Measurements from ENCODE around the gene AUNIP.
A peak's percentile ranks its signal among the peaks of the same experiment; 100 is the strongest.

AUNIP gene, protein sequence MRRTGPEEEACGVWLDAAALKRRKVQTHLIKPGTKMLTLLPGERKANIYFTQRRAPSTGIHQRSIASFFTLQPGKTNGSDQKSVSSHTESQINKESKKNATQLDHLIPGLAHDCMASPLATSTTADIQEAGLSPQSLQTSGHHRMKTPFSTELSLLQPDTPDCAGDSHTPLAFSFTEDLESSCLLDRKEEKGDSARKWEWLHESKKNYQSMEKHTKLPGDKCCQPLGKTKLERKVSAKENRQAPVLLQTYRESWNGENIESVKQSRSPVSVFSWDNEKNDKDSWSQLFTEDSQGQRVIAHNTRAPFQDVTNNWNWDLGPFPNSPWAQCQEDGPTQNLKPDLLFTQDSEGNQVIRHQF

DNA sequence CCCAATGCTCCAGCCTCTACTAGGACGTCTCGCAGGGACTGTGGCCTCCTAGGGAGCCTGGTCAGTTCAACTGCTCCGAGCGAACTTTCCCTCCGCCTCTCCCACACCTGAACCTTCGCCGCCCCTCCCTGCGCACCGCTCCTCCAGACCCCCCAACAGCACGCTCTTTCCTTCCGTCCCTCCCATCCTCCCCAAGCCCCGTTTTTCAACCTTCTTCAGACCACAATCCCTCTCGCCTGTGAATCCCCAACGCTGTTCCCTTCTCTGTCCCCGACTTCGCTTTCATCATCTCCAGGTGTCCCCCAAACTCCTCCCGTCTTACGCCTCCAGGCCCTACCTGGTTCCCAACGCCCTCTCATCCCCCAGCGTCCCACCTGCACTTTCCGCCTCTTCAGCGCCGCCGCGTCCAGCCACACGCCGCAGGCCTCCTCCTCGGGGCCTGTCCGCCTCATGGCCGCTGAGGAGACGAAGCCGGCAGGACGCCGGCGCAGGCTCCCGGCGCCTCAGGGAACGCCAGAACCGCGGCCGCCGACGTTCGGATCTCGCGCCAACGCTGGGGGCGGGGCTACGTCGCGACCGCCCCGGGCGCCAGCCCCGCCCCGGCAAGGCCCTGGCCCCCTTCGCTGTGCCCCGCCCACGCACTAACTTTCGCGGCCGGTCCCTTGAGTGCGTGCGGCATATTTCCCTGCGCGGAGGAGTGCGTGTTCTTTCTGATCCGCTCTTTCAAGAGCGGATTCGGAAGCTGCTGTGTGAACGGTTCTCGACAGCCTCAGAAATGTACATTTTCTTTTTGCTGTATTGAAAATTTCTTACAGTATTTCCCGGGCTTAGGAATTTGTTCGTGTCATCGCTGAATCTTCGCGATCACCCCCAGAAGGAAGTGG is at the start of gene AUNIP:
Gene AUNIP, minus strand, starts transcription at position 552 of the 884 bp plus-strand sequence. Its CDS starts 100 bp downstream, at position 452.
- peak in 45 of 51 donors; percentile 15 to 75 (median 53) for DNase-seq

DNA sequence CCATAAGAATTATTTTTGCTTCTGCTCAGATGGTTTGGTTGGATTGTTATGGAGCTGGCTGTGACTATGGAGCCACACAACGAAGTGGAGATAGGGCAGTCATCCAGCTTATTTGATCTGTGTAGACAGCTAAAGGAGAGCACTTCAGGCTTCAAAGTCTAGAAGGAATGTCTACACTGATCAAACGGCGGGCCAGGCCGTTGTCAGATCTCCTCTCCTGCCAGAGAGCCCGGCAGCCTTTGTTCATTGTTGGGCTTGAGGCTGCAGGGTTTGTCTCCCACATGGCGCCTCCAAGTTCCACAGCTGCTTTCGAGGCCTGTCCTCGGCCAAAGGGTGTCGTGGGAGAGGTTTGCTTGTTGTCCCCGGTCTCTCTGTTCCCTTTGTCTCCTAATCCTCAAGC is 49.8 kb upstream of the AUNIP start:
- peak in 24 of 51 donors; percentile 14 to 67 (median 40) for DNase-seq

DNA sequence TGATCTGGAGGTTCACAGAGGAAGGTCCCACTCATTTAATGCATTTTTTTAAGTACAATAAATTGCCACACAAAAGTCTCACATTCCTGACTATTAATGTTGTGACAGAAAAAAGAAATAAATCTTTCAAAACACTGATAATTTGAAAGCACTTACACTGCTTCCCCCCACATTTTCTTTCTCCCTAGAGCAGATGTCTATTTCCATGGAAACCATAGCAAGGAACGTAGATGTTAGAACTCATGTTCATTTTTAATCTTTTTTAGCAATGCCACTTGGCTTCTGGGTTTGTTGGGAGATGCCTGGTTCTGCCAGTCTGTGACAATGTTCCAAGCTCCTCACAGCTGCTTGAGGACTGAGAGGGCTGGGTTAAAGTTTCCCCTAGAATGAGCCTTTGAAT is 48.9 kb upstream of the AUNIP start:
- peak in 1 of 51 donors; percentile 41 for DNase-seq

DNA sequence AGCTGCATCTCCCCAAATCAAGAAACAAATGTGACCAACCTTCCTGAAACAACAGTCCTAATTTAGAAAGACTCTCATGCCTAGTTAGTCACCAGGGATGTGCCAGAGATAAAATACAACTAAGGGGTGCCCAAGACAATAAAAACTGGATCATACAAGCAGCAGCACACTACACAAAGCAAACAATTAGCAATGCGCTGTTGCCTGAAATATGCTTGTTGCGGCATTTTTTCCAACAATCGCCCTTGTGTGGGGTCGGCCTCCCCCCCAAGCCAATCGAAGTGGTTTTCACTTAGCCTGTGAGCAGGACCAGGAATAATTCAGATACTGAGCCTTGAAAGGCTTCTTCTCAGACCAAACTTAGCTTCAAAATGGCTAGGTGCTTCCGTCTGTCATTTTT is 48.3 kb upstream of the AUNIP start:
- DNase-seq = peak in 1 of 51 donors; percentile 41

DNA sequence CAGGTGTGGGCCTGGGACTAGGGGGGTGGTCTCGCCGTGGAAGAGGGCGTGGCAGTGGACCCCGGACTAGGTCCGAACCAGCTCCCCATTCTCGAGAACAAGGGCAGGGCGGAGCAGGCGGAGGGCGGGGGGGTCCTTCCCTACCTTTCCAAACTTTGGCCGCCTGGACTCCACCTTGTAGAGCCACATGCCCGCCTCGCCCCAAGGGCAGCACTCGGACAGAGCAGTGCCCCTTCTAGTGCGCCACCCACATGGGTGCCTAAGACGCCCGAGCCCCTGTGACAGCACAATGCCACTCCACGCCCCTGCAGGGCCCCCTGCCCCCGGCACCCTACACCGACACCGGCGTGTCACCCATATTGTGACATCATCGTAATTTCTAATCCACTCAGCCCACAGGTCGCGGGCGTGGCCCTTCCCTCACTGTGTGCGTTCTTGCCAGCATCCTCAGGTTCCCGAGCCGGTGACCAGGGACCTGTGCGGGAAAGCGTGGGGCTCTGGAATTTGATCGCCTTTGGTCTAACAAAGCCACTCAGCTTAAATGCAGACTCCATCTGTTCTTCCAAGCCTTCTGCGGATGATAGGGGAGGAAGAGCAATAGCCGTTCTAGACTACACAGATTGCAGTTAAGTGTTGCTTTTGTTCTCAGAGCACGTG is 47.5 kb upstream of the AUNIP start:
- DNase-seq = peak in 18 of 51 donors; percentile 22 to 66 (median 46)

DNA sequence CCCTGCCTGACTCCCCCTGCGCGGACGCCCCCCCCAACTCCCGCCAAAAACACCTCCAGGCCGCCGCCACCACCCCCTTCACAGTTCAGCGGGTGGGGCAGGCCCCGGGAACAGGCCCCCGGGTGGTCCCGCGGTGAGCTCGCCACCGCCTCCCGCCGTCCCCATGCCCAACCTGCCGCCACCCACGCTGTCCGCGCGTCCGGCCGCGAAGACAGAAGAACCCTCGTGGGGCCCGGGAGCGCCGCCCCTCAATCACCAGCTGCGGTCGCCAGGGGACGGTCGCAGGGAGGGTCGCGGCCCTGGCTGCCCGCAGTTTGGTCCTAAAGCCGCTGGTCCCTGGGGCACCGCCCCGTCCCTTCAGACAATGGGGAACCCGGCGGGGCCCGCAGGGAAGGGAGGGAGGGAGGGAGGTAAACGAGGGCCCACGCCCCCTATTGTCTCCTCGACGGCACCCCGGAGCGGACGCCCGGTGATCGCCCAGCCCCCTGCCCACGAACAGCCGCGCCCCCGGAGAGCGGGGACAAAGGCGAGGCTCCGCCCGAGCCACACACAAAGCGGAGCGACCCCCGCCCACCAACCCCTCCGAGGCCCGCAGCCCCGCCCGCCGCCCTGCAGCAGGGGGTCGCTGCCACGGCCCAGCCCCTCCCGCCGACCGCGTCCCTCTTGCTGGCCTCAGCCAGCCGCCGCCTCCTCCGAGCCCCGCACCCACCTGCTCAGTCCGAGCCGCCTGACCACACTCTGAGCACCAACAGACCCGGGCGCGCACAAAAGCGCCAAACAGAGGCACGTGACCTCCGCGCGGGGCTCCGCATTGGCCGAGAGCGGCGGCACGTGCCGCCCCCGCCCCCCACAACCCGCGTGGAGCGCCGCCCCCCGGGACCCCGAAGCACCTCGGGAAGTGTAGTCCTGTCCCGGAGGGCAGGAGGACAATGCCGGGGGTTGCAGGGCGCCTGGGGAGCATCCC is 46.7 kb upstream of the AUNIP start, which contains the start of gene STMN1:
Gene STMN1, minus strand, starts transcription at position 740 of the 964 bp plus-strand sequence. CDS start 1,743 bp downstream, outside the sequence.
- DNase-seq = peak; percentile 52 to 97 (median 92)

DNA sequence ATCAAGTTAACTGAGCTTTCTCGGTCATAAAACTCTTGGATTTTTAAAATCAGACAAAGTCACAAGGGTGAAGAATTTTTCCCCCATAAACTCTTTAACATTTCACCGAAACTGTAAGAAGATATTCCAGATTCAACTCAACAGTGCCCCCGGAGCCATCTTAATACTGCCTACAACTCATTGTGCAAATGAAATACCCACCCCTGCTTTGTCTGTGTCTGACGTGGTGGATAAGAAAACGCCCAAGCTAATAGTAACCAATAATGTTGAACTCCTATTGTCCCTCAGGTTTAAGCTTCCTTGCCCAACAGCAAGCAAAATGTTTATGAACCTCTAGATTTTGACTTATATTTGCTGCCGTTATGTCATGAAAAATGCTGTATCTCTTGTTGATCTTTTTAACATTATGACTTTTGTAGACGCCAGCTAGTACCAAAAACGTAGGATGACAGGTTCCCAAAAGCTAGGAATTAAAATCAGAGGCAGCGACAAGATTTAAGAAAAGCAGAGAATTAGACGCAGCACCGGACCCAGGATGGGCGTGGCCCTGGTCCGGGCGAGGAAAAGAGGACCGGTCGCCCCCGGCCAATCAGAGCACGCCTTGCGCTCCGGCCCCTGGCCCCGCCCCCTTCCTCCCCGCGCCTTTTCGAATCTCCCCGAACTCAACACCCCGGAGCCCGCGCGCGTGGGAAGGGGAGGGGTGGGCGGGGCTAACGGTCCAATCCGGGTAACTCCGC is 45.9 kb upstream of the AUNIP start:
- DNase-seq = peak; percentile 53 to 98 (median 92)

DNA sequence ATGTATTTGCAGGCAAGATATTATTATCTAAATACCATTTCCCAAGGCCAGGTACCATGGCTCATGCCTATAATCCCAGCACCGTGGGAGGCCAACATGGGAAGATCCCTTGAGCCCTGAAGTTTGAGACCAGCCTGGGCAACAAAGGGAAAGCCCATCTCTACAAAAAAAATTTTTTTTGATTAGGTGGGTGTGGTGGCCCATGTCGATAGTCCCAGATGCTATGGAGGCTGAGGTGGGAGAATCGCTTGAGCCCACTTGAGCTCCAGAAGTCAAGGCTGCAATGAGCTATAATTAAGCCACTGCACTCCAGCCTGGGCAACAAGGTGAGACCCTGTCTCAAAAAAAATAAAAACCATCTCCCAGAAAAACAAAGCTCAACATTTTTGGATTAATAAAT is 44.7 kb upstream of the AUNIP start:
- no peak for DNase-seq

DNA sequence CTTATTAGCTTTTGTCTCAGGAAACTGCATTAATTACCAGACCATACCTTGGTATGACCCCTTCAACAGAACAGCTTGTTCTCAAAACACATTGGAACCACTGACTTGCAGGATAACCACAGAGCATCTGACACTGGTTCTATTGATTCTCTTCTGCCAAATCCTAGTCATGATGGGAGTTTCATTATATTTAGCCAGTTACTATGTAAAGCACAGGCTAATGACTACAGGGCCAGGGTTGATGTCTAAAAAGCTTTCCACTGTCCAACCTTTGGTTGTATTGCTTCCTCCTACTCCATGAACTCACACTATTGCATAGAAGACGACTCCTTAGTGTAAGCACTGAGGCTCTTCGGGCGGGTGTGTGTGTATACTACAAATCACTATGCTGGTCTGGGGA is 43.2 kb upstream of the AUNIP start:
- peak in 1 of 51 donors; percentile 22 for DNase-seq

DNA sequence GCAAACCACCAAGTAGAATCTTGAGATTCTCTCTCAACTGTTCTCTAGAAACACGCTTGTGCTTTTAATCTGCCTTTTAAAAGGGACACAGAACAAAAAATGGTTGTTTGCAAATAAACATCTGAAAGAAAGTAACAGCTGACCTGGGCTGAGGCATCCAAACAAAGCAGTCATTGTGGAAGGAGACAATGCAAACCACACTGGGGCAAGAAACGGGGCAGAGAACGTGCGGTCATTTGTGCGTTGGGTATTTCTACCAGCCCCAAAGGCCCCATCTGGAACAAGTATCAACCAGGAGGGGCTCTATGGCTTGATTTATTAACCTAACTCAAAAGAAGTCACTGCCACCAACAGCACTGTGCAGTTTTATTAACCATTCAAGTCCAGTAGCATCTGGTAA is 41.0 kb upstream of the AUNIP start:
- peak in 32 of 51 donors; percentile 13 to 88 (median 48) for DNase-seq

DNA sequence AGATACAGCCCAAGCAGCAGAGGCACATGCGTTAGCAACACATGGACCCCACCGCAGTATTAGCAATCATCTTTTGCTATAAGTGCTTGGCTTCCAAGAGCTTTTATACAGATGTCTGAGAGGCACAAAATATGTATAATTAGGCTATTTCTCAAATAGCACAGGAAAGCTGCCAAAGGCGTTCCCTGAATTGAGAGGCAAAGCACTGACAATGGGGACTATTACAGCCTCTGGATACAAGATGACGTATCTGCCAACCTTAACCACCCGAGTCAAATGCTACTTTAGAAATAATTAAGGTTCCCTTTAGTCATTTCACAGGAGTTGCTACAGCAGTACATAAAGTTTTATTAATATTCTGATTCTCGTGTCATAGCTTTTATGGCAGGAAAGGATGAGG is 40.5 kb upstream of the AUNIP start:
- DNase-seq = peak in 3 of 51 donors; percentile 27 to 86 (median 35)

DNA sequence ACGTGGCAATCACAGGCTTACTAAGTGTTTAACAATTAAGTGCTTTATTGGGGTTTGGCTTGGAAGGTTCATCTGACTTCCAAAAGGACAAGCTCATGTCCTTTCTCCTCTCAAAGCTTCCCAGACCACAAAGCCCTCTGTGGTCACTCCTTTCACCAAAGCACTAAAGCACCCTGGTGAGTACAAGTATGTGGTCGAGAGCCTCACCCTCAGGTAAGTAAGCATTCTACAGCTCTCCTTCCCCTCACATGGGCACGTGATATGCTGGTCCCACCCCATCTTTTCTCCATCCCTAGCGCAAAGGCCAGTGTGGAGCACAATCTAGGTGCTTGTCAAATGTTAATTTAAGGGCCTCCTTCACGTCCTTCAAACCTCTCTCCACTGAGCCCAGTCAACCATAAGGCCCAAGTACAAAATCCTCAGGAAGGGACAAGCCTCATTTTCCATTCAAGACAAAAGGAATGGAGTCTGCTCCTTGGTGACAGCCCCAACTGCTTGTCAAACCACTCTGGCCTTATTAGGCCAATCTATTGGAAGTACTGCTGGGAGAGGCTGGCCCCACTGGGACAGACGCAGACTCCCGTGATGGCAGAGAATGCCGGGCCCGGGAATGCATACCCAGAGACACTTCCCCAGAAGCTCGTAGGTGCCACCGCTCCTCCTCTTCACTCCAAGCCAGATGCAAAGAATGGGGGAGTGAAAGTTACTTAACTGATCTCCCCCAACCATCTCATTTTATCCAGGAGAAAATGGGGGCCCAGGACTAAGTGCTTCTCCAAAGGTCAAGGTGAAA is 39.2 kb upstream of the AUNIP start:
- no peak for DNase-seq

DNA sequence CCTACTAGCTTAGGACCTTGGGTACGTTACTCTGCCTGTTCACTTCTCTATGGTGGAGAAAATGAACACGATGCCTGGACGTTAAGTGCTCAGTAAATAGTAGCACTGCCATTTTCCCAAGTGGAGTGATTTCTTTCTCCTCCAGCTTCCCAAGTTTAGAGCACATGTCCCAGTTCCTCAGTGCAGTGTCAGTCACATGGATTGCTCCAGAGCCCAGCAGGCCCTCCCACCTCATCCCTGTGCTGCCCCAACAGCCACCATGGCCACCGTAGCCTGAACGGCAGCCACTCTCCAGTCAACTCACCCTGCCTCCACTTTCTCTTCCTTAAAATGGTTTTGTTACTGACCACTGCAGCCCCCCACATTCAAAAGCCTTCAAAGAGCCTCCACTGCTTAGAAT is 38.5 kb upstream of the AUNIP start:
- peak in 2 of 51 donors; percentile 14 to 18 for DNase-seq

DNA sequence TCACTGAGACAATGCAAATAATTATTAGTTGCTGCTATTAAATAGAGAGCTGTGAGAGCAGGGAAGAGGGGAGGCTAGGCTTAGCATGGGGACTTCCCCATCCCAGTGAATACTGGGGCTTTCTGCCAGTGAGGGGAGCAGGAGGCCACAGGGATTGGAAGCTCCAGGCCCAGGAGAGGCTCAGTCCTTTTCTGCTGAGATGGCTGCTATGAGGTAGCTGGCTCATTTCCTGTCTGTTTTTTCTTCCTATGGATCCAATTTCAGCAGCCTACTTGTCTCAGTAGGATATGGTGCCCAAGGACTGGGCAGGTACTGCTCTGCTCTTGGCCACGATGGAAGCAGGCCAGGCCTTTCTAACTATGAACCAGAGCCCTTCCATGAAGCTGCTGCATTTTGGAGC is 37.0 kb upstream of the AUNIP start:
- no peak for DNase-seq

DNA sequence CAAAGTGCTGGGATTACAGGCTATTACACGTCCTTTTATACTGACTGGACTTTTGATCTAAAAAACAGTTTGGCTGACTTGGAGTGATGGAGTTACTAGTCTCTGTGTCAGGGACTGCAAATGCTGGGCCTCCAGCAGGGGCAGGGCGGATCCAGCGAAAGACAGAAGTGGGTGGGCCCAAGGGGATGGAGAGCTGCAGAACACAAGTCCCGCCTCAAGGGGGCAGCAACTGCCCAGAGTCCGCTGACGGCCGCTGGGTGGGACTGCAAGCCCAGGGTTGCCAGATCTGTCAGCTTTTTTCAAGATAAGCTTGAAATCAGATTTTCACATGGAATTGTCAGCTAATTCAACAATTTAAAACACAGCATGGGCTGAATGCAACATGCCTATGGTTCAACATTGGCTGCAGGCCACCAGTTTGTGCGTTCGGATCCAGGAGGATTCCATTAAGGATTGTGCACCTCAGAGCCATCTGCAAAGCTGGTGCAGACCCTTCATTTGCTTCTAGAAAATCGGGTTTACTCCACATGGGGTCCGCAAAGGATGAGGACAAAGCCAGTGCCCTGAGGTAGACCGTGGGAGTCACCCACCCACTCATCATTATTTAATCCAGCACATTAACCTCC is 36.2 kb upstream of the AUNIP start:
- peak; percentile 37 to 93 (median 83) for DNase-seq

DNA sequence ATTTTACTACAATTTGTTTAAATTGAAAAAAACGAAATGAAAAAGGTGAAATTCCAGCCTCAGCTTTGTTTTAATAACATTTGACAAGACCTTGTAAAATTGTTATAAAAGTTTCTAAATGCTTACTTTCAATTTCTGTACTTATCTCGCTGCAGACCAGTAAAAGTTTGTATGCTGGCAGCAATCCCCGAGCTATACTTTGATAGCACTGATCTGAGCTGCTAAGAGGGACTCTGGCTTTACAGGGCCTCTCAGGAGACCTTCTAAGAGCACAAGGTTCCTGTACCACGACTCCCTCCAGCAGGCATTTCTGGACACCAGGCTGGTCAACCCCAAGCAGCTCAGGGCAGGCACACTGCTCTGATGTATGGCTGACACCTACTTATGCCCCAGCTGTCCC is 33.9 kb upstream of the AUNIP start:
- no peak for DNase-seq

DNA sequence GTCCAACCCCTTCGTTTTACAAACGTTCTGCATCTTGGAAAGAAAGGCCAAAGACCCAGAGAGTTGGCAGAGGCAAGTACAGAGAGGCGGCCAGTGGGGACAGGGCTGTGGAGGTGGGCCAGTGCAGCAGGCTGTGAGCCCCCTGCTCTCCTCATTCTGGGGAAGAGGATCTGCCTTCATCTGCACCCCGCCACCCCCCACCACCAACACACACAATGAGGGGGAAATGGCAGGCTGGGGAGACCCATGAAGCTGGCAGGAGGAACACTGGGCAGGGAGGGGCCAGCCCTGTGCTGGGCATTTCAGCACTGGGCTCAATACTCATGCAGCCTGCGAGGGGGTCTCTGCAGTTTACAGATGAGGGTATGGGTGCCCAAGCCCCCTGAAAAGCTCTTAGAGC is 32.3 kb upstream of the AUNIP start:
- DNase-seq = no peak

Measured in hypothalamus (tissue), 51 donors.